PFSK-1 (cell line): Measurements from ENCODE around the gene NEURL4.

Source experiments
- POLR2AphosphoS5 ChIP-seq: IDR thresholded peaks from 2 replicates; pipeline ENCODE4 v1.6.1; 2012; ENCODE audit warnings: low read depth, mild to moderate bottlenecking, control low read depth, low read length, moderate library complexity
- TAF1 ChIP-seq: IDR thresholded peaks from 2 replicates; pipeline ENCODE4 v1.6.1; 2012; ENCODE audit warnings: low read length, control low read depth, borderline replicate concordance; ENCODE audit not compliant: insufficient read depth

GRCh38 chr17:7363311-7363710 lies 34.2 kb upstream of the NEURL4 start:
- no peak for TF ChIP-seq TAF1
- no peak for TF ChIP-seq POLR2AphosphoS5
